Loucy (cell line): ENCODE results near the gene MRM1.

Experiments used
- EZH2phosphoT487 ChIP-seq: fragments of 200-600 bp; IDR thresholded peaks from 2 replicates; pipeline ENCODE4 v1.6.1; 2018; ENCODE audit warnings: antibody characterized with exemption, mild to moderate bottlenecking, moderate library complexity, borderline replicate concordance
- TF ChIP-seq, protein P1 (sequence below): fragments of 200-600 bp; sonication (generic); conservative IDR thresholded peaks from 2 replicates; pipeline ENCODE4 v1.5.1; 2014; ENCODE audit warnings: mild to moderate bottlenecking, antibody characterized with exemption, low read length

DNA sequence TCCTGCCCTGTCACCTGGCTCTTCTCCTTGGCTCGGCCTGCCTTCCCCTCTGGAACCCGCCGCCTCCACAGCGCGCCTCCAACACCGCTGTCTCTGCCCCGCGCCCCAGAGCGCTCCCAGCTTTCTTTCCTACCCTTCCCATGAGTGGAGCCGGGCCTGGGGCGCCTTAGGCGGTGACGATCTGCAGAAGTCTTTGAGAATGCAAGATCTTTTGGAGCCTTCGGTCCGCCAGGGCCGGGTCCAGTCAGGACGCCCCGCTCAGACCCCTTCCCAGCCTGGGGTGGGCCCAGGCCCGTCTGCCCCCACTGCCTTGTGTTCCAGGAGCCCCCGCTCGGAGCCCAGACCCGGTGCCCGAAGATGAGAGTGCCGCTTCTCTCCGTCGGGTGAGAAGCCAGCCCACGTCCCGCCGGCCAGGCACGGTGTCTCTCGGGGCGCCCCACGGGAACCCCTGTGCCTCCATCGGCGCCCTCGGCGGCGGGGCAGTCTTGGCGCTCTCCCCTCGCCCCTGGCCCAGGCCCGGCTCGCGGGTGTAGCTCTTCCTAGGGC is 40.0 kb downstream of the MRM1 start:
- TF ChIP-seq, protein P1, sequence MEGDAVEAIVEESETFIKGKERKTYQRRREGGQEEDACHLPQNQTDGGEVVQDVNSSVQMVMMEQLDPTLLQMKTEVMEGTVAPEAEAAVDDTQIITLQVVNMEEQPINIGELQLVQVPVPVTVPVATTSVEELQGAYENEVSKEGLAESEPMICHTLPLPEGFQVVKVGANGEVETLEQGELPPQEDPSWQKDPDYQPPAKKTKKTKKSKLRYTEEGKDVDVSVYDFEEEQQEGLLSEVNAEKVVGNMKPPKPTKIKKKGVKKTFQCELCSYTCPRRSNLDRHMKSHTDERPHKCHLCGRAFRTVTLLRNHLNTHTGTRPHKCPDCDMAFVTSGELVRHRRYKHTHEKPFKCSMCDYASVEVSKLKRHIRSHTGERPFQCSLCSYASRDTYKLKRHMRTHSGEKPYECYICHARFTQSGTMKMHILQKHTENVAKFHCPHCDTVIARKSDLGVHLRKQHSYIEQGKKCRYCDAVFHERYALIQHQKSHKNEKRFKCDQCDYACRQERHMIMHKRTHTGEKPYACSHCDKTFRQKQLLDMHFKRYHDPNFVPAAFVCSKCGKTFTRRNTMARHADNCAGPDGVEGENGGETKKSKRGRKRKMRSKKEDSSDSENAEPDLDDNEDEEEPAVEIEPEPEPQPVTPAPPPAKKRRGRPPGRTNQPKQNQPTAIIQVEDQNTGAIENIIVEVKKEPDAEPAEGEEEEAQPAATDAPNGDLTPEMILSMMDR = no peak
- no peak for TF ChIP-seq EZH2phosphoT487
